Suppressor macrophage treated with lipopolysaccharide for 1 hour (primary cell): ENCODE results near the gene CCDC89.
"Not testable (repeated sequence)": the region's sequence is repeated elsewhere in the genome, so short reads cannot be mapped to it uniquely, and the experiment has no call there.

ENCODE experiments used
- DNase-seq, 3 donors: peaks; one replicate each; pipeline ENCODE4 v3.0.0-alpha.2; 2020 to 2022

The CCDC89 gene

DNA sequence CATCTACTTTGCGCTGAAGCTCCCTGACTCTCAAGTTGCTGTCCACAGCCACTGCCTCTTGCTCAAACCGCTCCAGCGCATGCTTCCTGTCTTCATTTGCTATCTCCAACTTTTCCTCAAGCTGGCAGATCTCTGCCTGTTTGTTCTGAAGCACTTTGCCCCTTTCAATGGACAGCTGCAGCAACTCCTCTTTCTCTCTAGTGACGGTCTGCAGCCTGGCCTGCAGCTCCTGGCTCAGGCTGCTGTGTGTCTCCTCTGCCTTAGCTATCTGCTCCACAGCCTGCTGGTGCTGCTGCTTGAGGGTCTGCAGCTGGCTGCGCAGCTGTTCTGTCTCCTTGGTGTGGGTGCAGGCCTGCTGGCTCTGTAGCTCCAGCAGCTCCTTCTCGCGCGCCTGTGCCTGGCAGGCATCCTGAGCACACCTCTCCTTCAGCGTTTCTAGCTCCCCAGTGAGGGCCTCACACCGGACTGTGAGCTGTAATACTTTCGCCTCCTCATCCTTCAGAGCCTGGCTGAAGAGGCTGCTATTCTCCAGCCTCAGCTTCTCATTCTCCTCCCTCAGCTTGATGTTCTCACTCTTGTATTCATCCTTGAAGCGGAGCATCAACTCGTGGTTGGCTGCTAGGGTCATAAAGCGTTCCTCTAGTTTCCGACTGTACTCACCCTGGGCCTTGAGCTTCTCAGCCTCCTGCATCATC, 723 bp downstream of the CCDC89 start:
- no peak for DNase-seq

DNA sequence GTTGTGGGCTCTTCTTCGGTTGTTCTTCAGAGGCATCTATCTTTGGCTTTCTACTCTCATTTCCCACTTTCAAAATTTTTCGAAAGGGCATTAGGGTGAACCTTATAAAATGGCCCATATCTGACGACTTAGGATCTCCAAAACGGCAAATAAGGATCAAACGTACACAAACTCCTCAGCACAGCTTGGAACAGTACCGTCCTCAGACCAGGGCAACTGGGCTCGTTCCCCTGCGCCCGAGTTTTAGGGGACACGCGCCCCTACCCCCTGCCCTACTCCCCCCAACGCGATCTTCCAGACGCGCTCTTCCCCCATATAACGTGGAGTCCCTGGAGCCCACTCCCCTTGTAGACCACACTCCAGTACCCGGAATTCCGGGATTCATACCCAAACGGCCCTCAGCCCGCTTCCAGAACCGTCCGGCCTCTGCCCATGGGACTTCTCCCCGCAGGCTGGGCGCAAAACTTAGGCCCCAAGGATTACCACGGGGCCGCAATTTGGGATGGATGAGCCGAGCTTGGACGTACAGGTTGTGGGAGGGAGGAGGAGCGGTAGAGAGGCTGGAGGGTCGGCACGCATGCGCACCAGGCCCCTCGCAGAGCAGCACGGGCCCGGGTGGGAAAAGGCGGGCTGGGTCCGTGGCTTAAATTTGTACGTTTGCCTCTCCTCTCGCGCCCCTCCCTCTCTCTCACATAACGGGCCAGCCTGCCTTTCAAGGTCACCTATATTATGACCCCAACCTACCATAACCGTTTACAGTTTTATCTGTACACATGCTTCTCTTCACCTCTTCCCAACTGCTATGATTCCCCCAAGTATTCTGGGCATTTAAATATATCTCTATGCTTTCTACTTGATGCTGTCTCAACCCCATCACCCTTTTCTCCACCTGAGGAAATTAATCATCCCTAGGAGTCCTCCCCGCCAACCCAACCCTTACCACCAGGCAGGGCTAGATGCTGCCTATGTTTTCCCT, 3.4 kb downstream of the CCDC89 start:
- peak; percentile 39 to 60 (median 43) for DNase-seq

DNA sequence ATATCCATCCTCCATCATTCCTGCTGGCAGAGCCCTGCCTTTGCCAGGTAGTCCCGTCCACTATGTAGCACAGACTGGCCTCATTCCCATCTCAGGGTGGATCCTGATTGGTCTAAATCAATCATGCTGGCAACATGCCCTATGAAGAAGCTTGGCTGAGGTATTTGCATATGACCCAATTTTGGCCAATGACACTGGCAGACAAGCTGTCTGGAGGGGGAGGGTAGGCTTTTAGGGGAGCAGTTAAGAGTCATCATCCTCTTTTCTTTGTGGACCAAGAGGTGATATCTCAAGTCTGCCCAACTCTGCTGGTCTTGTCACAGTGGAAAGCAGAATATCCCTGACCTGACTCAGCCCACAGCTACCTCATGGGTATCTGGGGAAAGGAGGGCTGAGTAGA, 5.1 kb downstream of the CCDC89 start:
- DNase-seq, result no peak

- DNase-seq, result no peak
Measured at GRCh38 chr11:85679576-85679975, 6.4 kb downstream of the CCDC89 start.

DNA sequence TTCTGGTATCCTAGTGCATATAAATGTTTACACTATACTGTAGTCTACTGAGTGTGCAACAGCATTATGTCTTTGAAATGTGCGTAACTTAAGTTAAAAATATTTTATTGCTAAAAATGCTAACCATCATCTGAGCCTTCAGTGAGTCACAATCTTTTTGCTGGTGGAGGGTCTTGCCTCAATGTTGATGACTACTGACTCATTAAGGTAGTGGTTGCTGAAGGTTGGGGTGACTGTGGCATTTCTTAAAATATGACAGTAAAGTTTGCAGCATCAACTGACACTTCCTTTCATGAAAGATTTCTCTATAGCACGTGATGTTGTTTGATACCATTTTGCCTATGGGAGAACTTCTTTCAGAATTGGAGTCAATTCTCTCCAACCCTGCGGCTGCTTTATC, 12.6 kb downstream of the CCDC89 start:
- DNase-seq, result no peak

DNA sequence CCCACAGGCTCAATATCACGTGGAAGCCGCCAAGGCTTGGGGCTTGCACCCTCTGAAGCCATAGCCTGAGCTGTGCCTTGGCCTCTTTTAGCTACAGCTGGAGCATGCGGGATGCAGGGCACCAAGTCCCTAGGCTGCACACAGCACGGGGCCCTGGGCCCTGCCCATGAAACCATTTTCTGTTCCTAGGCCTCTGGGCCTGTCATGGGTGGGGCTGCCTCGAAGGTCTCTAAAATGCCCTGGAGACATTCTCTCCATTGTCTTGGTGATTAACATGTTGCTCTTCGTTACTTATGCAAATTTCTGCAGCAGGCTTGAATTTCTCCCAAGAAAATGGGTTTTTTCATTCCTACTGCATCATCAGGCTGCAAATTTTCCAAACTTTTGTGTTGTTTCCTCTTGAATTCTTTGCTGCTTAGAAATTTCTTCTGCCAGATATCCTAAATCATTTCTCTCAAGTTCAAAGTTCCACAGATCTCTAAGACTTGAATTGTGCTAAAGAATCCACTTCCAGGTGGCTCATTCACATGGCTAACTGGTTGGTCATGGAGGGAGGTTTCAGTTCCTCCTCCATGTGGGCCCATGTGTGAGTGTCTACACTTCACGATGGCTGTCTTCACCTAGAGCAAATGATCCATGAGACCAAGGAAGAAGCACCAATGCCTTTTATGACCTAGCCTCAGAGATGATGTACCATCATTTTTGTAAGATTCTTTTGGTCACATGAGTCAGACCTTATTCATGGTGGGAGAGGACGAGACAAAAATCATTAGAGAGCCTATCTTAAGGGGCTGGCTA, 13.7 kb downstream of the CCDC89 start:
- no peak for DNase-seq

- DNase-seq, result not testable (repeated sequence)
Measured at GRCh38 chr11:85670949-85671663, 14.9 kb downstream of the CCDC89 start.

DNA sequence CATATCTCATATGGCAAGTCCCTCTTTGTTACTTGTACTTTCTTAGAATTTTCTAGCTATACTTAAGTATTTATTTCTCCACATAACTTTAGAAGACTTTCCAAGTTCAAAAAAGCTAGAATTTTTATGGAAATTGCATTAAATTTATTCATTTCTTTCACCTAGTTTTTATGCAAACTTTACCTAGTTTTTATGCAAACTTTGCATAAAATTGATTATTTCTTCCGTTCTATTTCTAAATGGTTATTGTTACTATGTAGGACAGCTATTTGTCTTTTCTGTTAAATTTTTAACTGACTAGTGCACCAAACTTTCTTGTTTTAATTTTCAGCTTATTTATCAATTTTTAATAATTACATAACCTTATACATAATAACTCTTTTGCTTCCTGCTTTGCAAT, 17.8 kb downstream of the CCDC89 start:
- no peak for DNase-seq

DNA sequence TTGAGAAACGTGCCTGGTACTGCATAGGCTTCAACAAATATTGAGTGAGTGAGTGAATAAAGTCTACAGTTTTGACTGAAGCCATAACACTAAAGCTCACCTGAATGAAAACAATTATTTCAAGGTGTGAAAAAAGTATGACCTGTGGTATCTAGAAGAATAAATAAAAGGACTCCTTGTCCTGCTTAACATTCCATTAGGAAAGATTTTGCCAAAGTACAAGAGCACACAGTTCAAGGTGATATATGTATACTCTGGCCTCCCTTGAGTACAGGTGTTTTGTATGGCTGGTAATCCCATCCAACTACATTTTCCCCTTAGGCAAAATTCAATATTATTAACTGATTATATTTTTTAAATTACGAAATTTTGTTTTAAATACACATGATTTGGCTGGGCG, 19.3 kb downstream of the CCDC89 start:
- no peak for DNase-seq

DNA sequence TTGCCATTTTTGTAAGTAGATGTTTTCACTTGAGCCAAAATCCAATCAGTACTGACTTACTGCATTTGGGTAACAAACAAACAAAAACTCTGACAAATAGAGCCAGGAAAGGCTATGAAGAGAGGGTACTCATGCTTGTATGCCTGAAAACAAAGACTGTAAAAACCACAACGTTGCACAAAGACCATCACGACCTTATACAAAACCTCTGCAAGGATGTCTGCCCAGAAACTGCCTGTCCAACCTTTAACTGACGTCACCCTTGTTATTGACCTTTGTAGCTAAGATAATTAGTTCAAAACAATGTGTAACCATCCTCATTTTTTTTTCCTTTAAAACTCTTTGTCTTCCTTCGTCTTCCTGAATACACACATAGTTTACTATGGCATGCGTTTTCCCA, 20.3 kb downstream of the CCDC89 start:
- no peak for DNase-seq

GRCh38 chr11:85664615-85665481, 21.1 kb downstream of the CCDC89 start, which contains the start of gene CREBZF:
CREBZF (minus strand) TSS chr11:85665129; CDS start chr11:85664875, 254 bp downstream.
- peak; percentile 98 to 99 (median 98) for DNase-seq

GRCh38 chr11:85663753-85664614, 22.0 kb downstream of the CCDC89 start:
- peak; percentile 86 to 93 (median 88) for DNase-seq

GRCh38 chr11:85663080-85663752, 22.8 kb downstream of the CCDC89 start:
- peak in 2 of 3 donors; percentile 9 to 19 for DNase-seq

- no peak for DNase-seq
Measured at GRCh38 chr11:85661972-85662664, 23.9 kb downstream of the CCDC89 start.

DNA sequence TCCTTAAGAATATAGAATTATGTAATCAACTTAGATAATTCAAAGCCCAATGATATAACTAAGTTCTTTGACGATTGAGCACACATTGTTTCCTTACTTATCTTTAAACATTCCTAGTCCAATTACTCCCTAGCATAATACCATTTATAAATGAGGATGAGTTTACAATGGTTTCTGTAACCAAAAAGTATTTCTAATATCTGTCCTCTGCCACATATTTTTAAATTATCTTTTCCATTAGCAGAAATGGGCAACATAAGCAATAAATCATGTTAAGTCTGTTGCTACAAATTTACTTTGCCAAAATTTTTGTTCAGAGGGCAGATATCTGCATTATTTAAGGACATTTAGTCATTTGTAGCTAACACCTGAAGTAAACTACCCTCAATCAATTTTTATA, 27.8 kb downstream of the CCDC89 start:
- DNase-seq, result no peak

- DNase-seq, result no peak
Measured at GRCh38 chr11:85656777-85657176, 29.2 kb downstream of the CCDC89 start.

- not testable (repeated sequence) for DNase-seq
Measured at GRCh38 chr11:85654343-85654742, 31.7 kb downstream of the CCDC89 start.

DNA sequence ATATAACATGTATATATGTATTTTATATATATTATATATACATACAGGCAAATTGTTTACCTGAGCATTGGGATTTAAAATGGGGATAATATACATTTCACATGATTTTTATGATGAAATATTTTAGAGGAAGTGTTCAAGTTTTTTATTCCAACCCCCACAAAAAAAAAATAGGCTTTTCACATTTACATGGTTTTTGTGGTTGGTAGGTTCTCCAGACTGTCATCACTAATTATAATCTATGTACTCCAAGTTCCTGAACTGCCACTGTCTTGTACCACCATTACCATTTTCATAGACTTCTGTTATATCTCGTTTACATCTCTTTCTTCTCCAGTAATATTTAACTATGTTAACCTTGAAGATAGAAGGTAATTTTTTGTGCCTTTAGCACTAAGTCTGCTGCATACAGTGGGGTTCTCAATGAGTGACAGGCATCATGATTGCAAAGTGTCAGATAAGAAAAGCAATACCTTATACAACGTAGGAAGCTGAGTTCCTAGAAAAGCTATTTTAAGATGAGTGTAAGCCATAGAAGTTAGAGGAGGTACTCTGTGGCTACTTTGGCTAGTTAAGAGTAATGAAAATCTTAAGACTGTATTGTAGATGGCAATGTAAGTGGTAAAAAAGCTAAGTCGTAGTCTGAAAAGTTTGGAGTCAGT, 33.1 kb downstream of the CCDC89 start:
- peak in 2 of 3 donors; percentile 18 to 29 for DNase-seq
